Fibroblast of gingiva (primary cell): Measurements from ENCODE around the gene MAP1A.
"Not testable (repeated sequence)": the region's sequence is repeated elsewhere in the genome, so short reads cannot be mapped to it uniquely, and the experiment has no call there.

Experiments
- DNase-seq: peaks from one replicate; pipeline ENCODE4 v3.0.0-alpha.2; 2011; ENCODE audit warnings: low read depth

The MAP1A gene

DNA sequence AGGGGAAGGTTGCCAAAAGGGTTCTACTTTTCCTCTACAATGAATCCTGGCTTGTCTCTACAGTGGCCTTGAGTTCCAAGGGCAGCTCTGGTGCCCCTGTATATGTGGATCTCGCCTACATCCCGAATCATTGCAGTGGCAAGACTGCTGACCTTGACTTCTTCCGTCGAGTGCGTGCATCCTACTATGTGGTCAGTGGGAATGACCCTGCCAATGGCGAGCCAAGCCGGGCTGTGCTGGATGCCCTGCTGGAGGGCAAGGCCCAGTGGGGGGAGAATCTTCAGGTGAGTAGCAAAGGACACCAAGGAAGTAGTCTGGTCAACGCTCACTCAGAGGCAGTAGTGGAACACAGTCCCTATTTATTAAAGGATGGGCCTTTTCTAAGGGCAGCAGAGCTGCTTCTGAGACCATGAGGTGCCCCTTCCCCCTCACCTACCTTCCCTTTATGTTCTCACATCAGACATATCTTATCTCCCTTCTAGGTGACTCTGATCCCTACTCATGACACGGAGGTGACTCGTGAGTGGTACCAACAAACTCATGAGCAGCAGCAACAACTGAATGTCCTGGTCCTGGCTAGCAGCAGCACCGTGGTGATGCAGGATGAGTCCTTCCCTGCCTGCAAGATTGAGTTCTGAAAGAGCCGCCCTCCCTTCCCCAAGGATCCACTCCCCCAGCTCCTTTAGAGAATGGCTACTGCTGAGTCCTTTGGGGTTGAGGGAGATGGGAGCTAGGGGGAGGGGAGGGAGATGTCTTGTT is 12.4 kb downstream of the MAP1A start:
- DNase-seq, result no peak

DNA sequence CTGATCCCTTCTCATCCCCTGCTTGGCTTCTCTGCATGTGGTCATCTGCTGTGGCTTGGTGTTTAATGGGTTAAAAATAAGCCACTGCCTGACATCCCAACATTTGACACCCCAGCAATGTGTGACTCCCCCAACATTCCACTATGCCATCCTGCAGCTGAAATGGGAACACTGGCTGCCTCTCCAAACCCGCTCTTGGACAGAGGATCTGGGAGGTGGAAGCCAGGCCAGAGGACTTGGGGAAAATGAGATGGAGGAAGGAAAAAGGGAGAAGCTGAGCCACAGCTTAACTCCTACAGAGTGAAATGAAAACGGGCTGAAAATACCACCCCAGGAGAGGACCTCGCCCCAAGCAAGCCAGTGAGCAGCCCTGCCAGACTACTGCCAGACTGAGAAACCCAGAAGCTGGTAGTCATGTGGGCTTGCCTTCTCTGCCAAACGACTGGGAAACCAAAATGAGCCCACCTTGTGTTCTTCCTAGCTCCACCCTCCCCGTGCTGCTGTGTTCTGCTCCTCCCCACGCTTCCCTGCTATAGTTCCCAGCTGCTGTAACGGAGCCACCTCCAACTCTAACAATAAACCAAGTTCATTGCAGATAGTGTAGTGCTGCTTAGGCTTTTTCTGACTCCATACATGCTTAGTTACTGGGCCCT is 13.7 kb downstream of the MAP1A start:
- DNase-seq, result no peak

DNA sequence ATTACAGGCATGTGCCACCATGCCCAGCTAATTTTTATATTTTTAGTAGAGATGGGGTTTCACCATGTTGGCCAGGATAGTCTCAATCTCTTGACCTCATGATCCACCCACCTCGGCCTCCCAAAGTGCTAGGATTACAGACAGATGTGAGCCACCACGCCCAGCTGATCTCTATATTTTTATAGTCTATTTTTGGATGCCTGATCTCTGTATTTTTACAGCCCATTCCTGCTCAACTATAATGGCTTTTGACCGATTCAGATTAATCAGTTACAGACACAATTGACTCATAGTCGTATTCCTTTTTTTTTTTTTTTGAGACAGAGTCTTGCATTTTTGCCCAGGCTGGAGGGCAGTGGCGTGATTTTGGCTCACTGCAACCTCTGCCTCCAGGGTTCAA is 15.4 kb downstream of the MAP1A start:
- peak; percentile 76 for DNase-seq

DNA sequence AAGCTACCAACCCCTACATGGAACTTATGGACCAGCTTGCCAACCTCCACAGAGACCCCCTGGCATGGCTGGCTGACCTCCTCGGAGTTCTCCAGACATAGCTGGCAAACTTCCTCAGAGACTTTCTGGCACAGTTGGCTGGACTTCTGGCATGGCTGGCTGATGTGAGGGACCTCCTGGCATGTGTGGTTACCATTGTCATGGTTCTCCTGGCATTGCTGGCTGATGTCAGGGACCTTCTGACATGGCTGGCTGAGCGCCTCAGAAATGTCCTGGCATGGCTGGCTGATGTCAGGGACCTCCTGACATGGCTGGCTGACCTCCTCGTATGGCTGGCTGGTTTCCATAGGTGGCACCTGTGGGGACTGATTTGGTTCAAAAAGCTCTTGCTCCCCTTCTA is 17.5 kb downstream of the MAP1A start:
- no peak for DNase-seq

DNA sequence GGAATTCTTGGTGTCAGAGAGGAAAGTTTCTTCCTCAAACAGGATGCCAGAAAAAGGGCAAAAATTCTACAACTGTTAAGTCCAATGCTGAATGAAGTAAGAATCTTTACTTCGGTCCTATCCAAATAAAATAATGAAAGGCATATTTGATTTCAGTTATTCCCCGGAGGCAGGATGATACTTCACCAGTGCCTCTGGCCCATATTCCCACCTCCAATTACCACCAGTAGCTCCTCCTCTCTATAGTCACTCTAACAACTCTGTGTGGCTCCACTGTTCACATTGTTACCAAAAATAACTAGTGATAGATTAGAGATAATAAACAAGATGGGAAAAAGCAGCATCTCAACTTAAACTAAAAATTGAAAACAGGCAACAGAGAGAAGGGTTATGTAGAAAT is 20.7 kb downstream of the MAP1A start:
- DNase-seq, result peak; percentile 88

DNA sequence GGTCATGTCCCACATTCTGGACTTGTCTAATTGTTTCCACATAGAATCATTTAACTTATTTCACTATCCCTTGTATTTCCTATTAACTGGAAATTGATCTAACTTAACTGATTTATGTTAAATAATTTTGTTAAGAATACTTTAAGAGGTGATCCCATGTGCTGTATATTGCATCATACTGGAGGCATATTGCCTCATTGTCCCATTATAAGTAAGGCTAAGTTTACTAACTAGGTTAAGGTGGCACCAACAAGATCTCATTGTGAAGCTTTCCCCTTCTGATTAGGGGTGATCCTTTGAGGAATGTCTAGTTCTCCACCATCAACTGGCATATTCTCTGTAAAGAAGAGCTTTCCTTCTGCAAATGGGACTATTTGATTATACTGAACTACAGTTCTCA is 24.4 kb downstream of the MAP1A start:
- peak; percentile 63 for DNase-seq

DNA sequence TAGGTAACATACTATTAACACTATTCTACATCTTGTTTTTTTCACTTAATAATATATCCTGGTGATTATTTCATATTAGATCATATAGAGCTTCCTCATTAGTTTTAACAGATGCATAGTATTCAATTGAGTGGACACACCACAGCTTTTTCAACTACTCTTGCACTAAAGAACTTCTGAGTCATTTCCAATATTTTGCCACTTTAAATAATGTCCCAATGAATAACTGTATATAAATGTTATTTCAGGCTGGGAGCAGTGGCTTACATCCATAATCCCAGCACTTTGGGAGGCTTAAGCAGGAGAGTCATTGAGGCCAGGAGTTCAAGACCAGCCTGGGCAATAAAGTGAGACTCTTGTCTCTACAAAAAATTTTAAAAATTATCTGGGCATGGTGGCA is 26.9 kb downstream of the MAP1A start:
- DNase-seq, result no peak

DNA sequence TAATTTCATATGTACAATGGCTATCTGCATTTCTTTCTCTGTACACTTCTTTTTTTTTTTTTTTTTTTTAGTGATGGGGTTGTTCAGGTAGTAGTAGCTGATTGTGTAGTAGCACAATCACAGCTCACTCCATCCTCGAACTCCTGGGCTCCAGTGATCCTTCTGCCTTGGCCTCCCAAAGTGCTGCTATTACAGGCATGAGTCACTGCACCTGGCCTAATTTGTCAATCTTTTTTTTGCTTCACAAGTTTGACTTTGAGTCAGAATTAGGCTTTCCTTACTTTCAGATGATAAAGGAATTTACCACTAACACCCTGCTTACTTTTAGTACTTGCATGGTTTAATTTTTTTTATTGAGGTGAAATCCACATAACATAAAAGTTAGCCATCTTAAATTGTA is 28.0 kb downstream of the MAP1A start:
- DNase-seq, result no peak

DNA sequence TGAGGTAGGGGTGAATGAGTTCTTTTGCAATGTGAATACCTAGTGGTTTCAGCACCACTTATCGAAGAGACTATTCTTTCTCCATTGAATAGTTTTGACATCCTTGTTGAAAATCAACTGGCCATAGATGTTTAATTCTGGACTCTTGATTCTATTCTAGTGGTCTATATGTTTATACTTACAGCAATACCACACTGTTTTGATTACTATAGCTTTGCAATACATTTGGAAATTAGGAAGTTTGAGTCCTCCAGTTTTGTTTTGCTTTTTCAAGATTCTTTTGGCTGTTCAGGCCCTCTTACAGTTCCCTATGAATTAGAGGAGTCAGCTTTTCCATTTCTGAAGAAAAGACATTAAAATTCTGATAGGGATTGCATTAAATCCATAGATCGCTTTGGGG is 30.1 kb downstream of the MAP1A start:
- no peak for DNase-seq

DNA sequence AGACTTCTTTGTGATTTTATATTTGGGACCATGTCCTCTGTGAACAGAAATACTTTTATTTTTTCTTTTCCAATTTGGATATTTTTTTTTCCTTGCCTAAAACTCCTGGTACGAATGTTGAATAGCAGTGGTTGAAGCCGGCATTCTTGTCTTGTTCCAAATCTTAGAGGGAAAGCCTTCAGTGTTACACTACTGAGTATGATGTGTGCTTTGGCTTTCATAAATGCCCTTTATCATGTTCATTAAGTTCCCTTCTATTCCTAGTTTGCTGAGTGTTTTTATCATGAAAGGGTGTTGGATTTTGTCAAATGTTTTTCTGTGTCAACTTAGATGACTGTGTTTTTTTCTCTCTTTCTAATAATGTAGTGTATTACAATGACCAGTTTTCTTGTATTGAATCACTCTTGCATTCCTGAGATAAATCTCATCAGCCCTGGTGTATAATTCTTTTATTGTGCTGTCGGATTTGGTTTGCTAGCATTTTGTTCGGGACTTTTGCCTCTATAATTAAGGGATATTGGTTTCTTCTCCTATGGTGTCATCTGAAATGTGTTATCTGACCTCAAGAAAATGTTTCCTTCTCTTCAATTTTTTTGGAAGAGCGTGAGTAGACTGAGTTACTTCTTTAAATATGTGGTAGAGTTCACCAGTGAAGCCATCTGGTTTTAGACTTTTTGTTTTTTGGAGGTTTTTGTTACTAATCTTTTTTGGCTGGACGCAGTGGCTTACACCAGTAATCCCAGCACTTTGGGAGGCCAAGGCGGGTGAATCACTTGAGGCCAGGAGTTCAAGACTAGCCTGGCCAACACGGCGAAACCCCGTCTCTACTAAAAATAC is 33.3 kb downstream of the MAP1A start:
- DNase-seq, result peak; percentile 85

DNA sequence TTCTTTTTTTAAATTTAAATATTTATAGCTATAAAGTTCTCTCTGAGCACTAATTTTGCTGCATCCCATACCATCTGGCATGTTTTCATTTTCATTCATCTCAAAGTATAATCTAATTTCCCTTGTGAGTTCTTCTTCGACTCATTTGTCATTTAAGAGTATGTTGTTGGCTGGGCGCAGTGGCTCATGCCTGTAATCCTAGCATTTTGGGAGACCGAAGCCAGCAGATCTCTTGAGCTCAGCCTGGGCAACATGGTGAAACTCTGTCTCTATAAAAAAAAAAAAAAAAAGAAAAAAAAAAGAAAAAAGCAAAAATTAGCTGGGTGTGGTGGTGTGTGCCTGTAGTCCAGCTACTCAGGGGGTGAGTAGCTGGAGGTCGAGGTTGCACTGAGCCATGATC is 34.8 kb downstream of the MAP1A start:
- no peak for DNase-seq

DNA sequence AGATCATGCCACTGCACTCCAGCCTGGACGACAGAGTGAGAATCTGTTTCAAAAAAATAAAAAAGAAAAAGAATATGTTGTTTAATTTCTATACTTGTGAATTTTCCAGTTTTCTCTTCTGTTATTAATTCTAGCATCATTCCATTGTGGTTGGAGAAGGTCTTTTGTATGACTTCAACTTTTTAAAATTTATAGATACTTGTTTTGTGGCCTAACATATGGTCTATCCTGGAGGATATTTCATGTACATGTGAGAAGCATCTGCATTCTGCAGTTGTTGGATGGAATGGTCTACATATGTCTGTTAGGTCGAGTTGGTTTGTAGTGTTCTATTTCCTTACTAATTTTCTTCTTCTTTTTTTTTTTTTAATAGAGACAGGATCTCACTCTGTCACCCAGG is 35.6 kb downstream of the MAP1A start:
- DNase-seq, result no peak

DNA sequence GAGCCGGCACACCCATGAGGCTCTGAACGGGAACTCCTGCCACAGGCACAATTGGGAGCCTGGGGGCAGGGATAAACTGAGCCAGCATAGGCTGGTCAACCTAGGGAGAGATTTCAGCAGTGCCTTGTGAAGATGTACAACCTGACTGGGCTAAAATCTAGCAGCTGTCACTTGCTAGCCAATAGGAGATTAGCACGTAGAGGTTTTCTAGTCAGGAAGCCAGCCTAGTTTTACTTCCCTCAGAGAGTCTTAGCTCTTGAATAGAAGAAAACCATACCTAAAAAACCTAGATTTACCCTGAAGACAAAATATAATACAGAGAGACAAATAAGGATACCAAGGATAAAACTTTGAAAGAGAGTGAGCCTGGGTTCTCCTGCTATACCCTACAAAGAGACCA is 45.3 kb downstream of the MAP1A start:
- DNase-seq, result not testable (repeated sequence)

DNA sequence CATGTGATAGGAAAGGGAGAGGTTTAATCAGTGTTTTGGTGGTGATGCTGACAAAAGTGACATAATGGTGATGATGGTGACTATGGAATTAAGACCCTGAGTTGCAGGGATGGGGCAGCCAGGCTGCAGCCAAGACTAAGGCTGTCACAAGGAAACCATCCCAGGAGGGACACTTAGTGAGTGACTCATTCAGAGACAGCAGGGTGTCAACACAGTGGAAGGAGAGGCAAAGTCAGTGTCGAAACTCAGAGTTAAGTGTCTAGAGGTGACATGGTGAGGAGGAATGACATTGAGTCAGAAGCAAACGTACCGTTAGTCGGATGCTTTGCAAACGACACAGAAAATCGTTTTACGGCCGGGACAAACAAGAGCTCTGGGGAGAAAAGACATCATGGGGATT is 46.4 kb downstream of the MAP1A start:
- not testable (repeated sequence) for DNase-seq

DNA sequence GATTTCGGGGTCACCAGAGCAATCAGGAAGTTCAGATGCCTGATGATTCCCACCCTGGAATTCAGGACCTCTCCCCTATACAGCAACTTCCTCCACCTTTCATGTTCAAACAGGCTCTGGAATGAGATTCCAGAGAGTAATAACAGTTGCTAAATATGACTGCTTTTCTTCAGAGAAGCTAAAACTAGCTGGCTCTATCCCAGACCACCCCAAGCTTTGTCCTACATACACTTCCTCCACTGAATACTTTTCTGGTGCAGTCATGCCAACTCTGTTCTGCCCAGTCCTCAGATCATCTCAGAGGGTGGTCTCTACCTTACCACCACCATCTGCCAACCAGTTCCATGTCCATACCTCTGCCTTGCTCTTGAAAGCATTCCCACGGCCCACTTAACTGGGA is 49.2 kb downstream of the MAP1A start:
- DNase-seq, result not testable (repeated sequence)

DNA sequence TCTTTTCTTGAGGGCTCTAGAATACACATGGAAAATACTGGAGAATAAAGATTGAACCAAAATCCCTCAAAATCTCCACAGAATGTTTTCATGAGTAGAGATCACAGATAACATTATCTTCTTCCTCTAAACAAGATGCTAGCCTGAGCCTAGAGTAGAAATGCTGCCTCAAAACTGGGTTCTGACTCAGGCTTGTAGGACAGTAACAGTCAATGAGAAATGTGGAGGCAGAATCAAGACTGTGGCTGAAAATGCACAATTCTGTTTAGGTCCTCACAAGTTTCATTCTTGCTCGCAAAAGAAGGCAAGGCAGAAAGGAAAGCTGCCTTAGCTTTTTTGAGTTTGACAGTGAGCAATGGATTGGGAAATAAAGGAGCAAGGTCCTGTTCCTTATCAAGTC is 57.2 kb downstream of the MAP1A start:
- not testable (repeated sequence) for DNase-seq
